Measurements from ENCODE around the gene MCM5. TPM values are rescaled to one million over a fixed set of nuclear protein-coding genes. Genes with fewer than 3 reads are reported as not detected.
"Not testable (repeated sequence)": the region's sequence is repeated elsewhere in the genome, so short reads cannot be mapped to it uniquely, and the experiment has no call there.

Gene MCM5
- total RNA-seq, 1 donor from 2014 or later = 80.9 TPM

DNA sequence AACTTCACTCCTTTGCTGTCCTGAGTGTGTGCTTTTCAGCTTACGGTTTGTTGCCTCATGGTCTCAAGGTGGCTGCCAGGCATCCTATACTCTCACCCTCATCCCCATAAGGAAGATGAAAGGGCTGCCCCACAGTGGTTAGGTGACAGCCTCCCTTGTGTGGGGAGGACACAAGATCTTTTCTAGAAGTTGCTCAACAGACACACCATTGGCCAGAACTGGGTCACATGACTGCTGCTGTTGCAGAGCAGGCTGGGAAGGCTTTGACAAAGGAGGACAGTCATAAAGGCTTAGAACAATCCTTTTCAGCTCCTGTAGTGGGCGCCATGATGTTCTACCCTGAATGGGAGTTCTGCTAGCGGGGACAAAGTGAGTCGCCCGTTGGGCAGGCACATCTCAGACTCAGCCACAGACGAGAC is 71.0 kb downstream of the MCM5 start:
- TF ChIP-seq, protein P1, sequence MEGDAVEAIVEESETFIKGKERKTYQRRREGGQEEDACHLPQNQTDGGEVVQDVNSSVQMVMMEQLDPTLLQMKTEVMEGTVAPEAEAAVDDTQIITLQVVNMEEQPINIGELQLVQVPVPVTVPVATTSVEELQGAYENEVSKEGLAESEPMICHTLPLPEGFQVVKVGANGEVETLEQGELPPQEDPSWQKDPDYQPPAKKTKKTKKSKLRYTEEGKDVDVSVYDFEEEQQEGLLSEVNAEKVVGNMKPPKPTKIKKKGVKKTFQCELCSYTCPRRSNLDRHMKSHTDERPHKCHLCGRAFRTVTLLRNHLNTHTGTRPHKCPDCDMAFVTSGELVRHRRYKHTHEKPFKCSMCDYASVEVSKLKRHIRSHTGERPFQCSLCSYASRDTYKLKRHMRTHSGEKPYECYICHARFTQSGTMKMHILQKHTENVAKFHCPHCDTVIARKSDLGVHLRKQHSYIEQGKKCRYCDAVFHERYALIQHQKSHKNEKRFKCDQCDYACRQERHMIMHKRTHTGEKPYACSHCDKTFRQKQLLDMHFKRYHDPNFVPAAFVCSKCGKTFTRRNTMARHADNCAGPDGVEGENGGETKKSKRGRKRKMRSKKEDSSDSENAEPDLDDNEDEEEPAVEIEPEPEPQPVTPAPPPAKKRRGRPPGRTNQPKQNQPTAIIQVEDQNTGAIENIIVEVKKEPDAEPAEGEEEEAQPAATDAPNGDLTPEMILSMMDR (IDR thresholded peaks at IDR 0.05; ENCODE audit: unreplicated experiment) = no peak
- Mint-ChIP-seq H3K27ac (ENCODE audit: unreplicated experiment) (no peak overlapping the region), H3K4me1 (ENCODE audit: unreplicated experiment) (peaks cover 9% of the 10 kb centered on the region), H3K27me3 (ENCODE audit: unreplicated experiment) (peaks cover 2% of the 10 kb centered on the region), H3K4me3 (ENCODE audit: unreplicated experiment) (no peak overlapping the region), H3K9me3 (ENCODE audit: unreplicated experiment) (no peaks in the 10 kb centered on the region), H3K36me3 (ENCODE audit: low read depth, unreplicated experiment) (no peaks in the 10 kb centered on the region)
- no peak for DNase-seq (ENCODE audit: low spot score)

GRCh38 chr22:35471566-35471965 is 71.6 kb downstream of the MCM5 start:
- H3K27me3 Mint-ChIP-seq (ENCODE audit: unreplicated experiment); H3K36me3 Mint-ChIP-seq (ENCODE audit: low read depth, unreplicated experiment); H3K4me1 Mint-ChIP-seq (ENCODE audit: unreplicated experiment); H3K27ac Mint-ChIP-seq (ENCODE audit: unreplicated experiment); DNase-seq (ENCODE audit: low spot score); H3K9me3 Mint-ChIP-seq (ENCODE audit: unreplicated experiment): not testable (repeated sequence)
- H3K4me3 Mint-ChIP-seq (ENCODE audit: unreplicated experiment) = peak overlapping the region; percentile 65

DNA sequence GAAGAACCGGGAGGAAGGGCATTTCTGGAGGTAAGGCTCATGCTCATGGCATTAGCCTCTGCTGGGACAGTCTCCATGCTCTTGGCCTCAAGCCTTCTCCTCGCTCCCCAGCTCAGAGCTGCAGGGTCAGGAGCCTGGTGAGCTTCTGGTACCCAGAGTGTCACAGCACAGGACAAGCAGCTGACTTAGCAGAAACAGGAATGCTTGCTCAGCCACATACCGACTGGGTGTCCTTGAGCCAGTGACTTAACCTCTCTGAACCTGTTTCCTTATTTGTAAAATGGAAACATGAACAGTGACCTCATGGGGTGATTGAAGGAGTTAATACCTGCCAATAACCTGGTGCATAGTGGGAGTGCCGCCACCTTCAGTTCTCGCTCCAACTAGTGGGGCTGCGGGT is 72.5 kb downstream of the MCM5 start:
- Mint-ChIP-seq H3K27ac (ENCODE audit: unreplicated experiment) (no peak overlapping the region), H3K9me3 (ENCODE audit: unreplicated experiment) (no peaks in the 10 kb centered on the region)
- TF ChIP-seq, protein P1 (IDR thresholded peaks at IDR 0.05; ENCODE audit: unreplicated experiment) = no peak

GRCh38 chr22:35473971-35474370 is 74.0 kb downstream of the MCM5 start:
- TF ChIP-seq, protein P1 (IDR thresholded peaks at IDR 0.05; ENCODE audit: unreplicated experiment) = no peak
- Mint-ChIP-seq H3K36me3 (ENCODE audit: low read depth, unreplicated experiment) (no peaks in the 10 kb centered on the region), H3K4me3 (ENCODE audit: unreplicated experiment) (no peak overlapping the region), H3K27ac (ENCODE audit: unreplicated experiment) (no peak overlapping the region), H3K27me3 (ENCODE audit: unreplicated experiment) (peaks cover 4% of the 10 kb centered on the region), H3K9me3 (ENCODE audit: unreplicated experiment) (no peaks in the 10 kb centered on the region), H3K4me1 (ENCODE audit: unreplicated experiment) (peaks cover 4% of the 10 kb centered on the region)
- DNase-seq (ENCODE audit: low spot score) = no peak

More for the DNA sequence above, 72.5 kb downstream of the MCM5 start:
- no peak overlapping the region for H3K4me3 Mint-ChIP-seq (ENCODE audit: unreplicated experiment)
- H3K27me3 Mint-ChIP-seq (ENCODE audit: unreplicated experiment) = peaks cover 2% of the 10 kb centered on the region
- H3K36me3 Mint-ChIP-seq (ENCODE audit: low read depth, unreplicated experiment) = no peaks in the 10 kb centered on the region
- DNase-seq (ENCODE audit: low spot score) = no peak
- H3K4me1 Mint-ChIP-seq (ENCODE audit: unreplicated experiment) = peaks cover 9% of the 10 kb centered on the region

Other genes starting within 250 kb of the MCM5 start
- 21.4 TPM for gene HMGXB4, start 142.6 kb upstream of the MCM5 start, total RNA-seq (ENCODE audit: unreplicated experiment)
- gene TOM1, start 100.2 kb upstream of the MCM5 start, total RNA-seq (ENCODE audit: unreplicated experiment) = 32.0 TPM
- gene HMOX1, start 19.0 kb upstream of the MCM5 start, total RNA-seq (ENCODE audit: unreplicated experiment) = 17.5 TPM
- gene RASD2, start 140.7 kb downstream of the MCM5 start, total RNA-seq (ENCODE audit: unreplicated experiment) = not detected
- not detected for gene MB, start 217.2 kb downstream of the MCM5 start, total RNA-seq (ENCODE audit: unreplicated experiment)
- 0.23 TPM for gene APOL6, start 248.3 kb downstream of the MCM5 start, total RNA-seq (ENCODE audit: unreplicated experiment)